HG03159 (cell line): ENCODE results near the gene ACTG1.

Experiments
- ATAC-seq: cut with Tn5 transposase; IDR thresholded peaks from one replicate; pipeline ENCODE4 v1.9.1; 2021; ENCODE audit warnings: mild to moderate bottlenecking, moderate library complexity; ENCODE audit not compliant: unreplicated experiment

ACTG1 gene

GRCh38 chr17:81512562-81513371 is at the start of gene ACTG1:
TSS of gene ACTG1 (minus strand) at chr17:81512799. CDS start at chr17:81512354, 445 bp downstream.
- ATAC-seq = peak; percentile 41

GRCh38 chr17:81561494-81561885 is 48.9 kb upstream of the ACTG1 start:
- no peak for ATAC-seq

GRCh38 chr17:81558941-81559806 is 46.6 kb upstream of the ACTG1 start:
- ATAC-seq = no peak

- no peak for ATAC-seq
Measured at GRCh38 chr17:81558115-81558468, 45.5 kb upstream of the ACTG1 start.

- no peak for ATAC-seq
Measured at GRCh38 chr17:81557276-81558114, 44.9 kb upstream of the ACTG1 start.

- no peak for ATAC-seq
Measured at GRCh38 chr17:81556863-81557262, 44.3 kb upstream of the ACTG1 start.

- ATAC-seq = no peak
Measured at GRCh38 chr17:81556175-81556691, 43.6 kb upstream of the ACTG1 start.

GRCh38 chr17:81553616-81554181 is 41.1 kb upstream of the ACTG1 start:
- no peak for ATAC-seq

- peak; percentile 46 for ATAC-seq
Measured at GRCh38 chr17:81553018-81553615, 40.5 kb upstream of the ACTG1 start.

- ATAC-seq = peak; percentile 41
Measured at GRCh38 chr17:81552244-81553017, 39.8 kb upstream of the ACTG1 start, which contains the start of gene FAAP100. TSS of gene FAAP100 (minus strand) at chr17:81552353. CDS start at chr17:81552330, 23 bp downstream.

GRCh38 chr17:81551458-81552243 is 39.1 kb upstream of the ACTG1 start:
- ATAC-seq = peak; percentile 2

GRCh38 chr17:81550830-81551457 is 38.3 kb upstream of the ACTG1 start:
- ATAC-seq = no peak

GRCh38 chr17:81550285-81550684 is 37.7 kb upstream of the ACTG1 start:
- ATAC-seq = no peak

- no peak for ATAC-seq
Measured at GRCh38 chr17:81549826-81550225, 37.2 kb upstream of the ACTG1 start.

GRCh38 chr17:81549031-81549557 is 36.5 kb upstream of the ACTG1 start:
- ATAC-seq = no peak

GRCh38 chr17:81547614-81547982 is 35.0 kb upstream of the ACTG1 start:
- no peak for ATAC-seq

GRCh38 chr17:81546906-81547613 is 34.5 kb upstream of the ACTG1 start:
- no peak for ATAC-seq
